Left lung (tissue), 10 donors: ENCODE data around the gene DSCAM. TPM values are rescaled to one million over a fixed set of nuclear protein-coding genes. Genes with fewer than 3 reads are reported as not detected.
"Not testable (repeated sequence)": the region's sequence is repeated elsewhere in the genome, so short reads cannot be mapped to it uniquely, and the experiment has no call there.

Experiments used
- ATAC-seq: fragments of 200-7000 bp; cut with Tn5 transposase; one replicate; pipeline ENCODE4 v1.9.1; 2020; ENCODE audit warnings: moderate library complexity
- DNase-seq, 4 donors: peaks; one replicate each; pipeline ENCODE4 v3.0.0-alpha.2; 2013 to 2020
- H3K27ac ChIP-seq, 2 donors: fragments of 200-600 bp; sonication (generic) in 1 of 2; one replicate each; pipeline versions ENCODE4 v1.5.0 to v1.8.0; 2020 to 2021
- H3K27me3 ChIP-seq, 2 donors: fragments of 200-600 bp; sonication (generic) in 1 of 2; one replicate each; pipeline versions ENCODE4 v1.5.0 to v1.8.0; 2020 to 2021
- H3K36me3 ChIP-seq, 2 donors: fragments of 200-600 bp; sonication (generic) in 1 of 2; one replicate each; pipeline versions ENCODE4 v1.5.0 to v1.8.0; 2020 to 2021
- H3K4me1 ChIP-seq, 2 donors: fragments of 200-600 bp; one replicate each; pipeline ENCODE4 v1.8.0; 2021
- H3K4me3 ChIP-seq, 2 donors: fragments of 200-600 bp; sonication (generic) in 1 of 2; one replicate each; pipeline versions ENCODE4 v1.5.0 to v1.8.0; 2020 to 2021; ENCODE audit warnings: mild to moderate bottlenecking in 1 of 2
- H3K9me3 ChIP-seq, 2 donors: fragments of 200-600 bp; sonication (generic) in 1 of 2; one replicate each; pipeline versions ENCODE4 v1.5.0 to v1.8.0; 2020 to 2021
- intact Hi-C, 2 donors: fragments of 100-400 bp; cut with DNase I; formaldehyde crosslinking; loops; one replicate each; pipeline versions ENCODE4 v1.11.2 to v1.14.2; 2022
- polyA plus RNA-seq, 6 donors: library from polyadenylated mRNA; unstranded; fragments of 120-200 nt; gene quantifications; one replicate each; pipeline ENCODE4 v1.2.1, GENCODE V29; 2013; ENCODE audit not compliant: insufficient read length in 6 of 6
- total RNA-seq, 2 donors: library from RNA; stranded (reverse); fragmentation: NEBNext Ultra II Directional; extraction: Animal tissue kit (Norgen Biotek cat#: 25700); gene quantifications; one replicate each; pipeline ENCODE4 v1.2.1, GENCODE V29; 2021
- TF ChIP-seq, protein P1 (sequence below), 2 donors: fragments of 200-600 bp; sonication (generic) in 1 of 2; IDR thresholded peaks; one replicate each; pipeline versions ENCODE4 v1.5.0 to v1.8.0; 2021; ENCODE audit warnings: antibody characterized with exemption in 2 of 2
- donor health status: DM: no; HTN: yes; CAD: no.
- donor health status: DM: no; HTN: no; CAD: no.

DSCAM gene
- total and polyA plus RNA-seq, 8 donors, result 0.03 to 0.24 (median 0.07) TPM; not detected in 1

DNA sequence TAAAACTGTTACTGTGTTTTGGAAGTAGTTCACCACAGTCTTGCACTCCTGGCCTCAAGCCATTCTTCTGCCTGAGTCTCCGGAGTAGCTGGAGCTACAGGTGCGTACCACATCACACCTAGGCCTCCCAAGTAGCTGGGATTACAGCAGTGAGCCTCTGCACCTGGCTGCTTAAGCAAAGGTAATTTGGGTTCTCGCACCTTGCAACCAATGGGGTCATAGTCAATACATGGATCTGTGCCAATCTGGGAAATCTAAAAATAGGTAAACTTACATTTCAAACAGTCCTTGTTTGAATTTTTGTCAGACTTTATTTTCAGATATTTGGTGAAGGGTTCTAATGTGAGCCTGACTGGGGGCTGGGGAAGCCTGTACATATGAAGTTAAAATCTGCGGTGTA lies 513.2 kb downstream of the DSCAM start:
- DNase-seq, result no peak
- no peaks in the 10 kb centered on the region for H3K36me3 ChIP-seq
- H3K27me3 ChIP-seq, result no peaks in the 10 kb centered on the region
- no peak overlapping the region for H3K27ac ChIP-seq
- TF ChIP-seq, protein P1, sequence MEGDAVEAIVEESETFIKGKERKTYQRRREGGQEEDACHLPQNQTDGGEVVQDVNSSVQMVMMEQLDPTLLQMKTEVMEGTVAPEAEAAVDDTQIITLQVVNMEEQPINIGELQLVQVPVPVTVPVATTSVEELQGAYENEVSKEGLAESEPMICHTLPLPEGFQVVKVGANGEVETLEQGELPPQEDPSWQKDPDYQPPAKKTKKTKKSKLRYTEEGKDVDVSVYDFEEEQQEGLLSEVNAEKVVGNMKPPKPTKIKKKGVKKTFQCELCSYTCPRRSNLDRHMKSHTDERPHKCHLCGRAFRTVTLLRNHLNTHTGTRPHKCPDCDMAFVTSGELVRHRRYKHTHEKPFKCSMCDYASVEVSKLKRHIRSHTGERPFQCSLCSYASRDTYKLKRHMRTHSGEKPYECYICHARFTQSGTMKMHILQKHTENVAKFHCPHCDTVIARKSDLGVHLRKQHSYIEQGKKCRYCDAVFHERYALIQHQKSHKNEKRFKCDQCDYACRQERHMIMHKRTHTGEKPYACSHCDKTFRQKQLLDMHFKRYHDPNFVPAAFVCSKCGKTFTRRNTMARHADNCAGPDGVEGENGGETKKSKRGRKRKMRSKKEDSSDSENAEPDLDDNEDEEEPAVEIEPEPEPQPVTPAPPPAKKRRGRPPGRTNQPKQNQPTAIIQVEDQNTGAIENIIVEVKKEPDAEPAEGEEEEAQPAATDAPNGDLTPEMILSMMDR (IDR thresholded peaks at IDR 0.05), result no peak
- no peaks in the 10 kb centered on the region for H3K9me3 ChIP-seq
- intact Hi-C loops, result no loop called here
- no peak for ATAC-seq
- H3K4me3 ChIP-seq, result no peak overlapping the region
- H3K4me1 ChIP-seq, result no peaks in the 10 kb centered on the region

DNA sequence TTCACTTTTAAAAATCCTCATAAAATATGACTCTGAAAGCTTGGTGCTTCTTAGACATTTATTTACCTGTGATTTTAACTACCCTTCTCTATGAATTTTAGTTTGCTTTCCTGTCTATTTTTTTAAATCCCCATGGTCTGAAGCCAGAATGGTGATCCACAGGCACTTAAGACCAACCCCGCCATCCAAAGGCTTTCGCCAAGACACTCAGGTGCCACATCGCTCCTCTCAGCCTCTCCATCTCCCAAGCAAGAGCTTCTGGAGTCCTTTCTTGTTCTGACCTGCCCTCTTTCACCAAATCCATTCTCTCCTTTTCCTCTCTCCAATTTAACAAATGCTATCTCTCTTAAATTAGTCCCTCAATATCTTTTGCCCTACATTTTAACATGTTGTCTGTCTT lies 515.2 kb downstream of the DSCAM start:
- Histone ChIP-seq H3K9me3 (no peaks in the 10 kb centered on the region), H3K36me3 (no peaks in the 10 kb centered on the region), H3K27ac (no peak overlapping the region), H3K4me3 (no peak overlapping the region), H3K27me3 (no peaks in the 10 kb centered on the region), H3K4me1 (no peaks in the 10 kb centered on the region)
- intact Hi-C loops, result no loop called here
- ATAC-seq (no peak), DNase-seq (no peak)
- TF ChIP-seq, protein P1 (IDR thresholded peaks at IDR 0.05), result no peak

DNA sequence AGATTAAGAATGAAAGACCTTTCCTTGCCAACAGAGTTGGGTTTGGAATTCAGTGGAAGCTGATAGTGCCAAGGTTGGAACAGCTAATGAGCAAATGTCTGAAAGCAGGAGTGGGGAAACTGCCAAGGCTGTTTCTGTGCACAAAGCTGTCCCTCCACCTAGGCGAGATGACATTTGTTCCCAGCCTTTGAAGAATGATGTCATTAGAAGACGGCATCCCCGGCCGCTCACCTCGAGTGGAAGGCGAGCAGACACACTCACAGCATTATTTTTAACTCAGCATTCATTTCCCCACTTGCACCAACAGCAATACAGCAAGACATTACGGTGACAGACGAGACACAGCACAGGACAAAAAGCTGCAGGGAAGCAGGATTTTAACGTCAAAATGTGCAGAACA lies 515.8 kb downstream of the DSCAM start:
- no peaks in the 10 kb centered on the region for H3K36me3 ChIP-seq
- H3K4me3 ChIP-seq, result no peak overlapping the region
- no peak overlapping the region for H3K27ac ChIP-seq
- intact Hi-C loops, result no loop called here
- no peaks in the 10 kb centered on the region for H3K9me3 ChIP-seq
- TF ChIP-seq, protein P1 (IDR thresholded peaks at IDR 0.05), result no peak
- H3K4me1 ChIP-seq, result no peaks in the 10 kb centered on the region
- DNase-seq, result no peak
- ATAC-seq, result no peak
- no peaks in the 10 kb centered on the region for H3K27me3 ChIP-seq

DNA sequence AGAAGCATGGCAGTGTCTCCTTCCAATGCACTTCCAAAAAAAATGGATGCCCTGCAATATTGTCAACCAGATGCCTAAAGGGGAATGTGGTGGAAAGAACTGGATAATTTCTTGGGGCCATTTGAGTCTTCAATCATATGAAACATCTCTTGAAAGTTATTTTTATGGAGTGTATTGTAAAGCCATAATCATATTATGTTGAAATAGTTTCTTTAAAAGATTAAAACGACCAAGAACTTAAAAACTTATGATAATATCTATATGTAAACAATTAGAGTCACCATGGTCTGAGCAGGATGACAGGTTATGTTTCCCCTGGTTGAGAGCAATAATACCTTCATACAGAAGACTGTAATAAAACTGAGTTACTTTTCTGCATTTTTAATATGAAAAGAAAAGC lies 522.6 kb downstream of the DSCAM start:
- intact Hi-C loops, result no loop called here
- no peaks in the 10 kb centered on the region for H3K27me3 ChIP-seq
- no peak overlapping the region for H3K27ac ChIP-seq
- H3K4me3 ChIP-seq, result no peak overlapping the region
- ATAC-seq (no peak), DNase-seq (no peak)
- no peaks in the 10 kb centered on the region for H3K36me3 ChIP-seq
- TF ChIP-seq, protein P1 (IDR thresholded peaks at IDR 0.05), result no peak
- no peaks in the 10 kb centered on the region for H3K9me3 ChIP-seq
- no peaks in the 10 kb centered on the region for H3K4me1 ChIP-seq

DNA sequence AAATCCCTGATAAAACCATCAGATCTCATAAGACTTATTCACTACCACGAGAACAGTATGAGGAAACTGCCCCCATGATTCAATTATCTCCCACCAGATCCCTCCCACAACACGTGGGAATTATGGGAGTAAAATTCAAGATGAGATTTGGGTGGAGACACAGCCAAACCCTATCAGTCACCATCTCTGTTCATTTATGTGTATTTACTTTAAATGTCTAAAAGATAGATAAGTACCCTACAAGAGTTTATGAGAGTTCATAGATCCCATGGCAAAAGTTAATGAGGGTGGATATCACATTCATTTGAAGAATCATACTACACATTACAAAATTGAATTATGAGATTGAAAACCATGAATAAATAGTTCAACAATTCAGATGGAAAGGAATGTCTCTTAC lies 526.2 kb downstream of the DSCAM start:
- H3K27me3 ChIP-seq, H3K4me1 ChIP-seq, intact Hi-C loops, H3K27ac ChIP-seq, H3K36me3 ChIP-seq, DNase-seq, H3K4me3 ChIP-seq, ATAC-seq, H3K9me3 ChIP-seq: not testable (repeated sequence)

DNA sequence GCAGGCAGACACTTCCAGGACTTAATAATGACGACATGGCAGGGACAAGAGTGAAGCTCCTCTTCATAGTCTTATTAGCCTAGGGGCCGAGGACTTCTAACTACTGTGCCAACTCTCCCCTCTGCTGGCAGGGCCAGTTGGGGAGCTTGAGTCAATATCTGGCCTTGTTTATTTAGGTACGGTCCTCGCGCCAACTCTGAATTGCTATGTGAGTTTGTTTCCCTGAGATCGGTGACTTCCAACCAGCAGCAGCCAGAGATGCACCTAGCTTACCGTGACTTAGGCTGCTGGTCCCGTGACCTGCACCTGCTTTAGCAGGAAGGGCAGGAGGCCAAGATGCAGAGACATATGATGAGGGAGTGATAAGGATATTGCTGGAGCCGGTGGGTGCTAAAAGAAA lies 528.6 kb downstream of the DSCAM start:
- ATAC-seq, result no peak
- intact Hi-C loops, result no loop called here

More for the DNA sequence above, 528.6 kb downstream of the DSCAM start:
- DNase-seq, result no peak
- no peak overlapping the region for H3K4me3 ChIP-seq
- no peaks in the 10 kb centered on the region for H3K27me3 ChIP-seq
- H3K4me1 ChIP-seq, result no peaks in the 10 kb centered on the region
- no peak overlapping the region for H3K27ac ChIP-seq
- peaks cover 0 to 2% of the 10 kb centered on the region in 2 donors for H3K9me3 ChIP-seq
- H3K36me3 ChIP-seq, result no peaks in the 10 kb centered on the region
- TF ChIP-seq, protein P1 (IDR thresholded peaks at IDR 0.05), result no peak
